DOHH2 (cell line): ENCODE measurements around the gene FRYL.

Experiments
- CTCF ChIP-seq: fragments of 200-600 bp; sonication (generic); IDR thresholded peaks from one replicate; pipeline ENCODE4 v1.5.1; 2014; ENCODE audit warnings: antibody characterized with exemption, mild to moderate bottlenecking, low read depth, low read length; ENCODE audit not compliant: poor library complexity, severe bottlenecking
- EZH2phosphoT487 ChIP-seq: fragments of 200-600 bp; sonication (generic); IDR thresholded peaks from 2 replicates; pipeline ENCODE4 v1.6.1; 2017; ENCODE audit warnings: borderline replicate concordance, mild to moderate bottlenecking, antibody characterized with exemption, low read length, moderate library complexity, mixed read lengths

DNA sequence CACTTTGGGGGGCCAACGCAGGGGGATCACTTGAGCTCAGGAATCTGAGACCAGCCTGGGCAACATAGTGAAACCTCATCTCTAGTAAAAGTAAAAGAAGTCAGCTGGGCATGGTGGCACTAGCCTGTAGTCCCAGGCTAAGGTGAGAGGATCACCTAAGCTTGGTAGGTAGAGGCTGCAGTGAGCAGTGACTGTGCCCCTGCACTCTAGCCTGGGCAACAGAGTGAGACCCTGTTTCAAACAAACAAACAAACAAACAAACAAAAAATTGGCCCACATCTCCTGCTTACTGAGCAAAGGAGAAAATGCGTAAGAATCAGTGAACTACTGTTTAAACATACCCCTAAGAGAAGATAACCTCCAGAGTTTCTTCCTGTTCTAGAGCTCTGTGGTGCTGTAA lies 85.3 kb downstream of the FRYL start:
- TF ChIP-seq CTCF (no peak), EZH2phosphoT487 (no peak)
